ENCODE results near the gene USP3.

- TF ChIP-seq CTCF (IDR thresholded peaks at IDR 0.05; ENCODE audit: borderline replicate concordance, extremely low read depth, low read length, poor library complexity, severe bottlenecking) (no peak), EZH2 (IDR thresholded peaks at IDR 0.05; ENCODE audit: borderline replicate concordance, low read depth, low read length, severe bottlenecking) (no peak)
Measured at GRCh38 chr15:63497642-63498467, 6.5 kb upstream of the USP3 start.

Measured in DND-41 (cell line).